GM12878 (cell line): ENCODE results near the gene BNC2. TPM values are rescaled to one million over a fixed set of nuclear protein-coding genes. Genes with fewer than 3 reads are reported as not detected.

Experiments used
- ATAC-seq: fragments of 200-7000 bp; cut with Tn5 transposase; 3 replicates; pipeline ENCODE4 v1.9.1; 2020; ENCODE audit warnings: mild to moderate bottlenecking, moderate library complexity
- BruUV-seq: library from RNA; stranded (reverse); fragments of 400-500 nt; replicated peaks from 2 replicates; lab custom pipeline; 2021; lab: Mats Ljungman, UMichigan
- CTCF ChIA-PET: fragments of 300-600 bp; sonication (Branson Sonifier 250); formaldehyde crosslinking; extraction: SDS; loops from one replicate; lab custom pipeline; 2021; ENCODE audit warnings: inconsistent platforms; lab: Yijun Ruan, JAX
- POLR2A ChIA-PET: fragments of 350-600 bp; formaldehyde crosslinking; extraction: SDS; loops from one replicate; lab custom pipeline; 2021; ENCODE audit warnings: inconsistent platforms; lab: Charles Lee
- RAD21 ChIA-PET: fragments of 300-600 bp; sonication (Branson Sonifier 250); formaldehyde crosslinking; loops from one replicate; lab custom pipeline; 2023; ENCODE audit warnings: antibody characterized with exemption; ENCODE audit not compliant: unreplicated experiment; lab: Charles Lee
- SMC1A ChIA-PET: fragments of 300-600 bp; sonication (Branson Sonifier 250); formaldehyde crosslinking; loops from one replicate; lab custom pipeline; 2023; ENCODE audit not compliant: unreplicated experiment, uncharacterized antibody; lab: Charles Lee
- DNase-seq: peaks from one replicate; pipeline ENCODE4 v3.0.0-alpha.2; 2011; ENCODE audit warnings: low read depth, low spot score
- FAIRE-seq: peaks from 3 replicates; lab custom pipeline; 2011; peaks lifted over from hg19 to GRCh38; lab: Jason Lieb, UNC
- H2AFZ ChIP-seq: 2 replicates; pipeline ENCODE4 v1.6.0; 2011; ENCODE audit warnings: low read depth, low read length, control low read depth; ENCODE audit not compliant: control insufficient read depth
- H3K27ac ChIP-seq: 2 replicates; pipeline ENCODE4 v1.5.1; 2011; ENCODE audit warnings: control low read depth; ENCODE audit not compliant: control insufficient read depth, insufficient read depth
- H3K27me3 ChIP-seq, 2 experiments: replicated peaks in 1 of 2; 2 replicates each; pipeline versions ENCODE4 v1.6.0 to v1.6.1; 2011; ENCODE audit warnings: low read length in 1 of 2; ENCODE audit not compliant: control insufficient read depth in 2 of 2, insufficient read depth in 2 of 2
- H3K36me3 ChIP-seq, 2 experiments: 2 replicates each; pipeline ENCODE4 v1.5.1; 2011; ENCODE audit warnings: low read length in 1 of 2; ENCODE audit not compliant: control insufficient read depth in 2 of 2, insufficient read depth in 2 of 2
- H3K4me1 ChIP-seq: 2 replicates; pipeline ENCODE4 v1.6.1; 2011; ENCODE audit warnings: mild to moderate bottlenecking, low read length, moderate library complexity, mixed read lengths; ENCODE audit not compliant: control insufficient read depth, insufficient read depth
- H3K4me2 ChIP-seq: 2 replicates; pipeline ENCODE4 v1.6.0; 2011; ENCODE audit warnings: control low read depth; ENCODE audit not compliant: control insufficient read depth, insufficient read depth
- H3K4me3 ChIP-seq: fragments of 200-600 bp; sonication (generic); 2 replicates; pipeline ENCODE4 v1.5.1; 2016
- H3K79me2 ChIP-seq: 2 replicates; pipeline ENCODE4 v1.6.0; 2011; ENCODE audit warnings: low read length; ENCODE audit not compliant: control insufficient read depth, insufficient read depth
- H3K9ac ChIP-seq: 2 replicates; pipeline ENCODE4 v1.8.0; 2011; ENCODE audit warnings: low read length, control low read depth, mixed read lengths; ENCODE audit not compliant: control insufficient read depth, insufficient read depth
- H3K9me3 ChIP-seq: replicated peaks from 3 replicates; pipeline ENCODE4 v1.5.1; 2011; ENCODE audit warnings: mild to moderate bottlenecking, low read length; ENCODE audit not compliant: control insufficient read depth, insufficient read depth
- H4K20me1 ChIP-seq: 2 replicates; pipeline ENCODE4 v1.6.0; 2011; ENCODE audit not compliant: control insufficient read depth, insufficient read depth
- ASH2L ChIP-seq: fragments of 300-600, 200-600 bp; sonication (generic); IDR thresholded peaks from 2 replicates; pipeline ENCODE4 v1.6.1; 2017; ENCODE audit warnings: low read depth, mild to moderate bottlenecking, borderline replicate concordance
- EZH2 ChIP-seq: IDR thresholded peaks from 2 replicates; pipeline ENCODE4 v1.6.1; 2012; ENCODE audit warnings: low read depth, mild to moderate bottlenecking, control low read depth, inconsistent platforms, low read length, borderline replicate concordance; ENCODE audit not compliant: control insufficient read depth
- GATAD2B ChIP-seq: fragments of 450-650 bp; conservative IDR thresholded peaks from 2 replicates; pipeline ENCODE4 v1.6.1; 2017; ENCODE audit warnings: low read depth, mild to moderate bottlenecking, moderate library complexity
- HDGF ChIP-seq: fragments of 450-650 bp; IDR thresholded peaks from 2 replicates; pipeline ENCODE4 v1.6.1; 2016; ENCODE audit warnings: antibody characterized with exemption
- IKZF1 ChIP-seq: fragments of 450-650 bp; conservative IDR thresholded peaks from 2 replicates; pipeline ENCODE4 v1.6.1; 2017; ENCODE audit warnings: antibody characterized with exemption, mild to moderate bottlenecking
- IRF4 ChIP-seq: IDR thresholded peaks from 2 replicates; pipeline ENCODE4 v1.6.1; 2011; ENCODE audit warnings: low read depth, low read length
- MYC ChIP-seq: IDR thresholded peaks from 2 replicates; pipeline ENCODE4 v1.6.1; 2011; ENCODE audit warnings: mild to moderate bottlenecking, low read length, moderate library complexity, inconsistent platforms; ENCODE audit not compliant: insufficient read depth, insufficient replicate concordance, insufficient read length, severe bottlenecking
- NFYB ChIP-seq: IDR thresholded peaks from 2 replicates; pipeline ENCODE4 v1.6.1; 2011; ENCODE audit warnings: low read depth, mild to moderate bottlenecking, low read length, improper control_type of control experiment, moderate library complexity; ENCODE audit not compliant: insufficient read depth
- POLR2AphosphoS2 ChIP-seq: IDR thresholded peaks from 2 replicates; pipeline ENCODE4 v1.6.1; 2011; ENCODE audit warnings: low read depth, mild to moderate bottlenecking, low read length, improper control_type of control experiment, moderate library complexity
- RELA ChIP-seq: fragments of 450-650 bp; IDR thresholded peaks from 2 replicates; pipeline ENCODE4 v1.8.0; 2014; ENCODE audit warnings: borderline replicate concordance; ENCODE audit not compliant: partially characterized antibody
- SMC3 ChIP-seq: IDR thresholded peaks from 2 replicates; pipeline ENCODE4 v1.6.1; 2011; ENCODE audit warnings: low read length, improper control_type of control experiment, borderline replicate concordance
- SPI1 ChIP-seq: IDR thresholded peaks from 2 replicates; pipeline ENCODE4 v1.6.1; 2011; ENCODE audit warnings: low read depth, mild to moderate bottlenecking, low read length, moderate library complexity, borderline replicate concordance; ENCODE audit not compliant: insufficient read depth
- SUZ12 ChIP-seq: fragments of 200-600 bp; sonication (generic); IDR thresholded peaks from one replicate; pipeline ENCODE4 v1.6.1; 2018; ENCODE audit warnings: antibody characterized with exemption, mild to moderate bottlenecking; ENCODE audit not compliant: unreplicated experiment
- TARDBP ChIP-seq: IDR thresholded peaks from 2 replicates; pipeline ENCODE4 v1.6.1; 2016; ENCODE audit warnings: borderline replicate concordance
- WGBS: methylation state at CpG from one replicate; pipeline ENCODE4 v1.1.6; 2016; ENCODE audit warnings: low lambda C conversion rate; ENCODE audit not compliant: insufficient replicate concordance, insufficient coverage; ENCODE audit errors: missing lambda C conversion rate; 5-methylcytosine and 5-hydroxymethylcytosine counted together
- in situ Hi-C: fragments of 300-500 bp; cut with MboI; formaldehyde crosslinking; loops from 9 replicates; pipeline ENCODE4 v1.14.3; 2018; ENCODE audit warnings: mixed read lengths
- intact Hi-C: fragments of 100-400 bp; cut with micrococcal nuclease; formaldehyde crosslinking; loops from one replicate; pipeline ENCODE4 v1.14.2; 2022; ENCODE audit not compliant: unreplicated experiment
- polyA plus RNA-seq, 11 experiments: library from polyadenylated mRNA; depleted of rRNA in 4 of 11; unstranded in 6 of 11; stranded (reverse) in 5 of 11; fragments of >200 nt; fragmentation: Nextera tagmentation in 4 of 11; fragmentation: Illumina TruSeq in 1 of 11; extraction: Ambion mirVana in 4 of 11; extraction: Trizol in 1 of 11; gene quantifications; 1 replicate in 1 of 11; 2 replicates in 10 of 11; pipeline versions ENCODE4 v1.2.1 to v1.2.3, GENCODE V29; 2011 to 2016; ENCODE audit warnings: inconsistent platforms in 2 of 11, missing spikeins in 2 of 11, low read depth in 1 of 11
- total RNA-seq, 4 experiments: library from RNA; depleted of rRNA in 3 of 4; stranded (reverse); fragments of >200 nt in 3 of 4; fragmentation: Illumina TruSeq in 1 of 4; extraction: Trizol in 1 of 4; gene quantifications; 2 replicates each; pipeline versions ENCODE4 v1.2.1 to v1.2.3, GENCODE V29; 2013 to 2021
- TF ChIP-seq, protein P1 (sequence below): fragments of 150-350 bp; IDR thresholded peaks from 2 replicates; pipeline ENCODE4 v1.6.1; 2014; ENCODE audit warnings: mild to moderate bottlenecking, low read depth, low read length
- TF ChIP-seq, protein P2 (sequence below): IDR thresholded peaks from 2 replicates; pipeline ENCODE4 v1.6.1; 2012; ENCODE audit warnings: mild to moderate bottlenecking, low read depth, low read length
- TF ChIP-seq, protein P3 (sequence below): fragments of 450-650 bp; conservative IDR thresholded peaks from 2 replicates; pipeline ENCODE4 v1.6.1; 2017; ENCODE audit warnings: mild to moderate bottlenecking, moderate library complexity

Gene BNC2
- total and polyA plus RNA-seq, 10 of the 15 experiments (the other 5 are each of a cell fraction or from before 2014, with no cell fraction given): 0.05 to 14.5 (median 0.26) TPM

DNA sequence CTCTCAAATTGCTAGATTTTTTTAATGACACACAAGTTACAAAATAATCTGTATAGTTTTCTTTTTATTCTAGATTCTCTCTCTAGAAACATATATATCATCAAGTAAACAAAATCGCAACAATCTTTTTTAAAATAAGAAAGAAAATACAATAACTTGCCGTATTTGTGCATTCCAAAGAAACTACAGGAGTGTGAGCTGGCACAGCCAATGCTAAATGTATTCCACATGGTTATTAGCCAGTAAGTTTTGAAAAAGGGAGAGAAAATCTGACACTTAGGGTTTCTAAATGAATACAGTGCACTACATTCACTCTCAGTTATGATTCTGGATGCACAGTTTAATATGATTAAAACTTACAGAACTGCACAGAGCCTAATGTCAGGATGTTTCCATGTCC, 117.9 kb downstream of the BNC2 start (continued):
- TF ChIP-seq, protein P1, sequence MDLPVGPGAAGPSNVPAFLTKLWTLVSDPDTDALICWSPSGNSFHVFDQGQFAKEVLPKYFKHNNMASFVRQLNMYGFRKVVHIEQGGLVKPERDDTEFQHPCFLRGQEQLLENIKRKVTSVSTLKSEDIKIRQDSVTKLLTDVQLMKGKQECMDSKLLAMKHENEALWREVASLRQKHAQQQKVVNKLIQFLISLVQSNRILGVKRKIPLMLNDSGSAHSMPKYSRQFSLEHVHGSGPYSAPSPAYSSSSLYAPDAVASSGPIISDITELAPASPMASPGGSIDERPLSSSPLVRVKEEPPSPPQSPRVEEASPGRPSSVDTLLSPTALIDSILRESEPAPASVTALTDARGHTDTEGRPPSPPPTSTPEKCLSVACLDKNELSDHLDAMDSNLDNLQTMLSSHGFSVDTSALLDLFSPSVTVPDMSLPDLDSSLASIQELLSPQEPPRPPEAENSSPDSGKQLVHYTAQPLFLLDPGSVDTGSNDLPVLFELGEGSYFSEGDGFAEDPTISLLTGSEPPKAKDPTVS: no peak
- TF ChIP-seq HDGF: no peak
- TF ChIP-seq POLR2AphosphoS2: no peak
- no peak for TF ChIP-seq SPI1
- TF ChIP-seq IKZF1: no peak

DNA sequence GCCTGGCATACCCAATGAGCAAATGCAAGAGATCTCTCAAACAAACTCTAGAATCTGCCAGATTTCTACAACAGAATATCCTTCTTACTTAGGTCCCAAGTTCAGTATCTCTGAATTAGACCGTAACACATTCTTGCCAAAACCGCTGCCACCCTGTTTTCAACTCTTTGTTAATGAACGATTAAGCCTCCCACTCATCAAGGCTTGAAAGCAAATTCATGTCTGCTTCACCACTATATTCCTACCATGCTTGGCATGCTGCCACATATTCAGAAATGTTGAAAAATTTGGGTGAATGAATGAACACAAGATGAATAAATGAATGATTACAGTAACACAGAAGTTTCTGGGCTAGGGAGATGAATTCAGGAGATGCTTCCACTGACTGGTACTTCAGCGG, 119.9 kb downstream of the BNC2 start:
- no peak for DNase-seq
- WGBS: 49% methylated on average over 4 of the region's 4 CpGs
- RAD21 ChIA-PET: no interaction called here
- no peak overlapping the region for H2AFZ ChIP-seq
- intact Hi-C loops (loop anchor here (5.0 kb wide), 1 partner anchor 372 kb away; no protein-coding TSS in a partner anchor), in situ Hi-C loops (no loop called here)
- no peaks in the 10 kb centered on the region for H3K79me2 ChIP-seq
- H3K27me3 ChIP-seq: no peaks in the 10 kb centered on the region
- ATAC-seq: peak; percentile 42; the same call in 1 of the 3 replicates
- no peak overlapping the region for H3K4me2 ChIP-seq
- H3K27ac ChIP-seq: no peak overlapping the region
- no peaks in the 10 kb centered on the region for H4K20me1 ChIP-seq
- CTCF ChIA-PET: no interaction called here
- H3K9me3 ChIP-seq: no peaks in the 10 kb centered on the region
- no peak overlapping the region for H3K4me3 ChIP-seq
- SMC1A ChIA-PET: no interaction called here
- POLR2A ChIA-PET: no interaction called here
- H3K4me1 ChIP-seq: no peaks in the 10 kb centered on the region
- no peak overlapping the region for H3K9ac ChIP-seq
- FAIRE-seq: no peak
- BruUV-seq: no TSS peak
- H3K36me3 ChIP-seq: no peaks in the 10 kb centered on the region
- TF ChIP-seq EZH2: no peak
- TF ChIP-seq GATAD2B: no peak
- no peak for TF ChIP-seq IRF4
- no peak for TF ChIP-seq SUZ12
- TF ChIP-seq, protein P2, sequence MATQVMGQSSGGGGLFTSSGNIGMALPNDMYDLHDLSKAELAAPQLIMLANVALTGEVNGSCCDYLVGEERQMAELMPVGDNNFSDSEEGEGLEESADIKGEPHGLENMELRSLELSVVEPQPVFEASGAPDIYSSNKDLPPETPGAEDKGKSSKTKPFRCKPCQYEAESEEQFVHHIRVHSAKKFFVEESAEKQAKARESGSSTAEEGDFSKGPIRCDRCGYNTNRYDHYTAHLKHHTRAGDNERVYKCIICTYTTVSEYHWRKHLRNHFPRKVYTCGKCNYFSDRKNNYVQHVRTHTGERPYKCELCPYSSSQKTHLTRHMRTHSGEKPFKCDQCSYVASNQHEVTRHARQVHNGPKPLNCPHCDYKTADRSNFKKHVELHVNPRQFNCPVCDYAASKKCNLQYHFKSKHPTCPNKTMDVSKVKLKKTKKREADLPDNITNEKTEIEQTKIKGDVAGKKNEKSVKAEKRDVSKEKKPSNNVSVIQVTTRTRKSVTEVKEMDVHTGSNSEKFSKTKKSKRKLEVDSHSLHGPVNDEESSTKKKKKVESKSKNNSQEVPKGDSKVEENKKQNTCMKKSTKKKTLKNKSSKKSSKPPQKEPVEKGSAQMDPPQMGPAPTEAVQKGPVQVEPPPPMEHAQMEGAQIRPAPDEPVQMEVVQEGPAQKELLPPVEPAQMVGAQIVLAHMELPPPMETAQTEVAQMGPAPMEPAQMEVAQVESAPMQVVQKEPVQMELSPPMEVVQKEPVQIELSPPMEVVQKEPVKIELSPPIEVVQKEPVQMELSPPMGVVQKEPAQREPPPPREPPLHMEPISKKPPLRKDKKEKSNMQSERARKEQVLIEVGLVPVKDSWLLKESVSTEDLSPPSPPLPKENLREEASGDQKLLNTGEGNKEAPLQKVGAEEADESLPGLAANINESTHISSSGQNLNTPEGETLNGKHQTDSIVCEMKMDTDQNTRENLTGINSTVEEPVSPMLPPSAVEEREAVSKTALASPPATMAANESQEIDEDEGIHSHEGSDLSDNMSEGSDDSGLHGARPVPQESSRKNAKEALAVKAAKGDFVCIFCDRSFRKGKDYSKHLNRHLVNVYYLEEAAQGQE: no peak
- no peak for TF ChIP-seq TARDBP
- no peak for TF ChIP-seq MYC
- TF ChIP-seq ASH2L: no peak
- TF ChIP-seq RELA: no peak
- TF ChIP-seq SMC3: no peak
- no peak for TF ChIP-seq NFYB
- no peak for TF ChIP-seq POLR2AphosphoS2
- TF ChIP-seq, protein P3, sequence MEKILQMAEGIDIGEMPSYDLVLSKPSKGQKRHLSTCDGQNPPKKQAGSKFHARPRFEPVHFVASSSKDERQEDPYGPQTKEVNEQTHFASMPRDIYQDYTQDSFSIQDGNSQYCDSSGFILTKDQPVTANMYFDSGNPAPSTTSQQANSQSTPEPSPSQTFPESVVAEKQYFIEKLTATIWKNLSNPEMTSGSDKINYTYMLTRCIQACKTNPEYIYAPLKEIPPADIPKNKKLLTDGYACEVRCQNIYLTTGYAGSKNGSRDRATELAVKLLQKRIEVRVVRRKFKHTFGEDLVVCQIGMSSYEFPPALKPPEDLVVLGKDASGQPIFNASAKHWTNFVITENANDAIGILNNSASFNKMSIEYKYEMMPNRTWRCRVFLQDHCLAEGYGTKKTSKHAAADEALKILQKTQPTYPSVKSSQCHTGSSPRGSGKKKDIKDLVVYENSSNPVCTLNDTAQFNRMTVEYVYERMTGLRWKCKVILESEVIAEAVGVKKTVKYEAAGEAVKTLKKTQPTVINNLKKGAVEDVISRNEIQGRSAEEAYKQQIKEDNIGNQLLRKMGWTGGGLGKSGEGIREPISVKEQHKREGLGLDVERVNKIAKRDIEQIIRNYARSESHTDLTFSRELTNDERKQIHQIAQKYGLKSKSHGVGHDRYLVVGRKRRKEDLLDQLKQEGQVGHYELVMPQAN: no peak
